DND-41 (cell line): ENCODE measurements around the gene KRAS.

Source experiments
- ATAC-seq: fragments of 200-7000 bp; cut with Tn5 transposase; 3 replicates; pipeline ENCODE4 v1.9.1; 2021; ENCODE audit warnings: low read depth; ENCODE audit not compliant: insufficient read depth
- DNase-seq: peaks from one replicate; pipeline ENCODE4 v3.0.0-alpha.2; 2020
- H2AFZ ChIP-seq: 2 replicates; pipeline ENCODE4 v1.6.0; 2012; ENCODE audit warnings: low read depth, low read length
- H3K27ac ChIP-seq: 2 replicates; pipeline ENCODE4 v1.5.1; 2012; ENCODE audit warnings: low read length, inconsistent platforms
- H3K27me3 ChIP-seq: fragments of 200-600 bp; sonication (generic); 2 replicates; pipeline ENCODE4 v1.6.0; 2012; ENCODE audit warnings: low read length, mild to moderate bottlenecking, inconsistent platforms; ENCODE audit not compliant: insufficient read depth, poor library complexity
- H3K36me3 ChIP-seq: 2 replicates; pipeline ENCODE4 v1.5.1; 2012; ENCODE audit warnings: low read length, inconsistent platforms; ENCODE audit not compliant: insufficient read depth
- H3K4me1 ChIP-seq: 2 replicates; pipeline ENCODE4 v1.5.1; 2012; ENCODE audit warnings: mild to moderate bottlenecking, low read length; ENCODE audit not compliant: insufficient read depth
- H3K4me2 ChIP-seq: 2 replicates; pipeline ENCODE4 v1.6.0; 2012; ENCODE audit warnings: mild to moderate bottlenecking, moderate library complexity, low read length, inconsistent platforms; ENCODE audit not compliant: insufficient read depth
- H3K4me3 ChIP-seq, 2 experiments: fragments of 200-600 bp in 1 of 2; shearing (Covaris generic) in 1 of 2; 2 replicates each; pipeline ENCODE4 v1.5.1; 2012 to 2016; ENCODE audit warnings: inconsistent platforms in 2 of 2, low read length in 2 of 2, mild to moderate bottlenecking in 2 of 2, low read depth in 1 of 2, moderate library complexity in 1 of 2
- H3K79me2 ChIP-seq: 2 replicates; pipeline ENCODE4 v1.6.0; 2012; ENCODE audit warnings: low read length, inconsistent platforms; ENCODE audit not compliant: insufficient read depth
- H3K9ac ChIP-seq: 2 replicates; pipeline ENCODE4 v1.6.0; 2012; ENCODE audit warnings: low read depth, mild to moderate bottlenecking, inconsistent platforms, low read length, moderate library complexity
- H3K9me3 ChIP-seq: 2 replicates; pipeline ENCODE4 v1.5.1; 2012; ENCODE audit warnings: low read length, moderate library complexity, mild to moderate bottlenecking, inconsistent platforms; ENCODE audit not compliant: insufficient read depth, severe bottlenecking
- H4K20me1 ChIP-seq: 2 replicates; pipeline ENCODE4 v1.6.0; 2012; ENCODE audit warnings: low read length; ENCODE audit not compliant: insufficient read depth
- EZH2 ChIP-seq: IDR thresholded peaks from 3 replicates; pipeline ENCODE4 v1.6.1; 2012; ENCODE audit warnings: borderline replicate concordance, low read depth, mild to moderate bottlenecking, moderate library complexity, low read length, inconsistent platforms; ENCODE audit not compliant: severe bottlenecking
- TF ChIP-seq, protein P1 (sequence below): IDR thresholded peaks from 2 replicates; pipeline ENCODE4 v1.5.1; 2012; ENCODE audit warnings: borderline replicate concordance, low read length, moderate library complexity, mild to moderate bottlenecking; ENCODE audit not compliant: poor library complexity, severe bottlenecking; ENCODE audit errors: extremely low read depth

The KRAS gene

DNA sequence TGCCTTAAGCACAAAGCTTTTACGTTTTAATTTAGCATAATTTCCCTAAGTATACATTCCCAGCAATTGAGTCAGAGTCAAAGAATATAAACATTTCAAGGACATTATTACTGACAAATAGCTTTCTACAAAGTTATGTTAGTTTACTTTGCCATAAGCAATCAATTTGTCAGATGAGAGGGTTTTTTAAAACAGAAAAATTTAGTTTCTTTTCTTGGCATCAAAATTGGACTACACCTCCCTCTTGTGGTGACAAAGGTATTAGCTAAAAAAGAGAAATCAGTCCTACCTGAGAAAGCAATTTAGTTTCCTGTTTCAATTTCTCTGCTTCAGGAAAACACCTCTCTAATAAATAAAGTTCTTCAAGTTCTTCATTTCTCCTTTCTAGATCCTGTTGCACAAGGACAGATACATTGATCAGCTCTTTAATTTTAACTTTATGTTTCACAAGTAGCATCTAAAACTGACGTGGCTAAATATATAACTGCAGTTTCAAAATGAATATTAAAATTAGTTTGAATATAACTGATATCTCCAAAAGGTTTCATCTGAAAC lies 95.6 kb downstream of the KRAS start:
- TF ChIP-seq, protein P1, sequence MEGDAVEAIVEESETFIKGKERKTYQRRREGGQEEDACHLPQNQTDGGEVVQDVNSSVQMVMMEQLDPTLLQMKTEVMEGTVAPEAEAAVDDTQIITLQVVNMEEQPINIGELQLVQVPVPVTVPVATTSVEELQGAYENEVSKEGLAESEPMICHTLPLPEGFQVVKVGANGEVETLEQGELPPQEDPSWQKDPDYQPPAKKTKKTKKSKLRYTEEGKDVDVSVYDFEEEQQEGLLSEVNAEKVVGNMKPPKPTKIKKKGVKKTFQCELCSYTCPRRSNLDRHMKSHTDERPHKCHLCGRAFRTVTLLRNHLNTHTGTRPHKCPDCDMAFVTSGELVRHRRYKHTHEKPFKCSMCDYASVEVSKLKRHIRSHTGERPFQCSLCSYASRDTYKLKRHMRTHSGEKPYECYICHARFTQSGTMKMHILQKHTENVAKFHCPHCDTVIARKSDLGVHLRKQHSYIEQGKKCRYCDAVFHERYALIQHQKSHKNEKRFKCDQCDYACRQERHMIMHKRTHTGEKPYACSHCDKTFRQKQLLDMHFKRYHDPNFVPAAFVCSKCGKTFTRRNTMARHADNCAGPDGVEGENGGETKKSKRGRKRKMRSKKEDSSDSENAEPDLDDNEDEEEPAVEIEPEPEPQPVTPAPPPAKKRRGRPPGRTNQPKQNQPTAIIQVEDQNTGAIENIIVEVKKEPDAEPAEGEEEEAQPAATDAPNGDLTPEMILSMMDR, result peak; percentile 80
- TF ChIP-seq EZH2, result no peak
- Histone ChIP-seq H3K4me1 (peaks cover 7% of the 10 kb centered on the region), H2AFZ (peak overlapping the region; percentile 66), H3K4me3 (no peak overlapping the region), H3K9ac (0 out of 2 replicates have a peak overlapping the region, but pooled peaks have one; percentile 17), H3K27me3 (no peaks in the 10 kb centered on the region), H3K79me2 (no peaks in the 10 kb centered on the region), H3K9me3 (no peaks in the 10 kb centered on the region), H3K36me3 (no peaks in the 10 kb centered on the region), H4K20me1 (no peaks in the 10 kb centered on the region), H3K27ac (no peak overlapping the region), H3K4me2 (peak overlapping the region; percentile 51; the same call in 1 of the 2 replicates)
- DNase-seq, result no peak
- no peak for ATAC-seq
